NCI-H1417 (cell line): ENCODE data around the gene HOXA5.

ENCODE experiments used
- DNase-seq, 3 experiments: peaks; one replicate each; lab custom pipeline; 2025; lab: John Stamatoyannopoulos, UW

HOXA5 gene

GRCh38 chr7:27134392-27134791, 9.1 kb downstream of the HOXA5 start:
- no peak for DNase-seq

GRCh38 chr7:27133409-27134231, 9.9 kb downstream of the HOXA5 start:
- peak in 1 of 3 experiments; percentile 34 for DNase-seq

- peak in 1 of 3 experiments; percentile 24 for DNase-seq
Measured at GRCh38 chr7:27132978-27133377, 10.5 kb downstream of the HOXA5 start.

- DNase-seq = peak in 1 of 3 experiments; percentile 36
Measured at GRCh38 chr7:27132214-27132613, 11.3 kb downstream of the HOXA5 start.

GRCh38 chr7:27131390-27131819, 12.1 kb downstream of the HOXA5 start:
- no peak for DNase-seq

GRCh38 chr7:27130540-27131389, 12.7 kb downstream of the HOXA5 start, which contains the start of gene HOXA4:
Gene HOXA4, minus strand, starts transcription at chr7:27130757. Its CDS starts 24 bp downstream, at chr7:27130733.
- peak; percentile 71 to 93 (median 90) for DNase-seq

- DNase-seq = peak; percentile 41 to 92 (median 83)
Measured at GRCh38 chr7:27129729-27130539, 13.5 kb downstream of the HOXA5 start.

- DNase-seq = no peak
Measured at GRCh38 chr7:27128776-27129728, 14.4 kb downstream of the HOXA5 start.

- peak in 1 of 3 experiments; percentile 24 for DNase-seq
Measured at GRCh38 chr7:27128034-27128433, 15.4 kb downstream of the HOXA5 start.

- DNase-seq = peak in 1 of 3 experiments; percentile 33
Measured at GRCh38 chr7:27126596-27127327, 16.7 kb downstream of the HOXA5 start.

- no peak for DNase-seq
Measured at GRCh38 chr7:27125986-27126394, 17.5 kb downstream of the HOXA5 start.

- DNase-seq = no peak
Measured at GRCh38 chr7:27124902-27125689, 18.4 kb downstream of the HOXA5 start.

GRCh38 chr7:27124096-27124901, 19.2 kb downstream of the HOXA5 start:
- no peak for DNase-seq

GRCh38 chr7:27123477-27124053, 19.9 kb downstream of the HOXA5 start:
- no peak for DNase-seq

- DNase-seq = no peak
Measured at GRCh38 chr7:27123007-27123476, 20.4 kb downstream of the HOXA5 start.

- DNase-seq = no peak
Measured at GRCh38 chr7:27122077-27122910, 21.2 kb downstream of the HOXA5 start.

- DNase-seq = peak in 1 of 3 experiments; percentile 28
Measured at GRCh38 chr7:27121684-27122076, 21.8 kb downstream of the HOXA5 start.
